ENCODE results near the gene SLC35D2.

GRCh38 chr9:96350866-96351265 lies 32.6 kb downstream of the SLC35D2 start:
- TF ChIP-seq, protein P1, sequence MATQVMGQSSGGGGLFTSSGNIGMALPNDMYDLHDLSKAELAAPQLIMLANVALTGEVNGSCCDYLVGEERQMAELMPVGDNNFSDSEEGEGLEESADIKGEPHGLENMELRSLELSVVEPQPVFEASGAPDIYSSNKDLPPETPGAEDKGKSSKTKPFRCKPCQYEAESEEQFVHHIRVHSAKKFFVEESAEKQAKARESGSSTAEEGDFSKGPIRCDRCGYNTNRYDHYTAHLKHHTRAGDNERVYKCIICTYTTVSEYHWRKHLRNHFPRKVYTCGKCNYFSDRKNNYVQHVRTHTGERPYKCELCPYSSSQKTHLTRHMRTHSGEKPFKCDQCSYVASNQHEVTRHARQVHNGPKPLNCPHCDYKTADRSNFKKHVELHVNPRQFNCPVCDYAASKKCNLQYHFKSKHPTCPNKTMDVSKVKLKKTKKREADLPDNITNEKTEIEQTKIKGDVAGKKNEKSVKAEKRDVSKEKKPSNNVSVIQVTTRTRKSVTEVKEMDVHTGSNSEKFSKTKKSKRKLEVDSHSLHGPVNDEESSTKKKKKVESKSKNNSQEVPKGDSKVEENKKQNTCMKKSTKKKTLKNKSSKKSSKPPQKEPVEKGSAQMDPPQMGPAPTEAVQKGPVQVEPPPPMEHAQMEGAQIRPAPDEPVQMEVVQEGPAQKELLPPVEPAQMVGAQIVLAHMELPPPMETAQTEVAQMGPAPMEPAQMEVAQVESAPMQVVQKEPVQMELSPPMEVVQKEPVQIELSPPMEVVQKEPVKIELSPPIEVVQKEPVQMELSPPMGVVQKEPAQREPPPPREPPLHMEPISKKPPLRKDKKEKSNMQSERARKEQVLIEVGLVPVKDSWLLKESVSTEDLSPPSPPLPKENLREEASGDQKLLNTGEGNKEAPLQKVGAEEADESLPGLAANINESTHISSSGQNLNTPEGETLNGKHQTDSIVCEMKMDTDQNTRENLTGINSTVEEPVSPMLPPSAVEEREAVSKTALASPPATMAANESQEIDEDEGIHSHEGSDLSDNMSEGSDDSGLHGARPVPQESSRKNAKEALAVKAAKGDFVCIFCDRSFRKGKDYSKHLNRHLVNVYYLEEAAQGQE (IDR thresholded peaks at IDR 0.05; ENCODE audit: borderline replicate concordance) = no peak
- no peak for TF ChIP-seq POLR2AphosphoS5 (IDR thresholded peaks at IDR 0.05)
- no peak for TF ChIP-seq EP300 (conservative IDR thresholded peaks at IDR 0.05; ENCODE audit: poor library complexity, severe bottlenecking)
- no peak for TF ChIP-seq RAD21 (conservative IDR thresholded peaks at IDR 0.05)
- TF ChIP-seq CTCF (IDR thresholded peaks at IDR 0.05; ENCODE audit: poor library complexity, severe bottlenecking) = no peak
- TF ChIP-seq TAF1 (IDR thresholded peaks at IDR 0.05; ENCODE audit: low read depth) = no peak
- TF ChIP-seq EZH2 (IDR thresholded peaks at IDR 0.05; ENCODE audit: borderline replicate concordance, insufficient read depth, low read length, poor library complexity, severe bottlenecking) = no peak
- no peak for TF ChIP-seq SMC3 (conservative IDR thresholded peaks at IDR 0.05; ENCODE audit: poor library complexity)
- no peak for TF ChIP-seq MXI1 (conservative IDR thresholded peaks at IDR 0.05; ENCODE audit: poor library complexity, severe bottlenecking)
